H1 (cell line): ENCODE results near the gene KIAA0930. TPM values are rescaled to one million over a fixed set of nuclear protein-coding genes. Genes with fewer than 3 reads are reported as not detected.

Experiments
- CTCF ChIA-PET: fragments of 300-600 bp; sonication (Branson Sonifier 250); formaldehyde crosslinking; loops from one replicate; lab custom pipeline; 2021; ENCODE audit not compliant: partially characterized antibody; lab: Charles Lee
- POLR2A ChIA-PET: fragments of 300-600 bp; sonication (Branson Sonifier 250); formaldehyde crosslinking; loops from one replicate; lab custom pipeline; 2021; ENCODE audit warnings: inconsistent platforms; ENCODE audit not compliant: partially characterized antibody; lab: Charles Lee
- DNase-seq, 2 experiments: peaks; one replicate each; pipeline versions ENCODE4 v3.0.0 to v3.0.0-alpha.2; 2010 to 2022; ENCODE audit warnings: low spot score in 2 of 2, low read depth in 1 of 2, mixed read lengths in 1 of 2
- FAIRE-seq: peaks from 2 replicates; lab custom pipeline; 2011; peaks lifted over from hg19 to GRCh38; lab: Jason Lieb, UNC
- H2AFZ ChIP-seq: 2 replicates; pipeline ENCODE4 v1.8.1; 2012; ENCODE audit warnings: low read length, inconsistent platforms
- H2AK5ac ChIP-seq: 2 replicates; pipeline ENCODE4 v1.6.1; 2013; ENCODE audit warnings: low read depth, low read length
- H2BK120ac ChIP-seq: replicated peaks from 2 replicates; pipeline ENCODE3; 2013; ENCODE audit warnings: low read depth, low read length, inconsistent platforms
- H2BK12ac ChIP-seq: 2 replicates; pipeline ENCODE4 v1.6.1; 2013; ENCODE audit warnings: low read depth, low read length
- H2BK15ac ChIP-seq: 2 replicates; pipeline ENCODE4 v1.6.1; 2013; ENCODE audit warnings: low read length
- H2BK20ac ChIP-seq: 2 replicates; pipeline ENCODE4 v1.6.1; 2013; ENCODE audit warnings: low read length
- H2BK5ac ChIP-seq: 2 replicates; pipeline ENCODE4 v1.6.1; 2013; ENCODE audit warnings: low read depth, low read length
- H3K14ac ChIP-seq: 2 replicates; pipeline ENCODE4 v1.6.1; 2013; ENCODE audit warnings: inconsistent platforms; ENCODE audit not compliant: insufficient read length
- H3K18ac ChIP-seq: 2 replicates; pipeline ENCODE4 v1.6.1; 2013; ENCODE audit warnings: low read length; ENCODE audit errors: extremely low read depth
- H3K23ac ChIP-seq: 2 replicates; pipeline ENCODE4 v1.6.1; 2013; ENCODE audit warnings: inconsistent platforms; ENCODE audit not compliant: insufficient read length
- H3K23me2 ChIP-seq: 2 replicates; pipeline ENCODE4 v1.6.1; 2013; ENCODE audit warnings: low read depth, low read length
- H3K27ac ChIP-seq: 2 replicates; pipeline ENCODE4 v1.6.1; 2011; ENCODE audit warnings: low read depth, low read length, inconsistent platforms
- H3K27me3 ChIP-seq, 4 experiments: replicated peaks in 1 of 4; 1 replicate in 1 of 4; 2 replicates in 3 of 4; pipeline versions ENCODE4 v1.6.1 to v1.8.1; 2011 to 2013; ENCODE audit warnings: low read length in 3 of 4, mild to moderate bottlenecking in 3 of 4, inconsistent platforms in 2 of 4, mixed read lengths in 2 of 4, moderate library complexity in 1 of 4; ENCODE audit not compliant: control insufficient read depth in 3 of 4, insufficient read depth in 3 of 4; ENCODE audit errors: extremely low read depth in 1 of 4
- H3K36me3 ChIP-seq, 4 experiments: 2 replicates each; pipeline versions ENCODE4 v1.6.1 to v1.8.1; 2011 to 2013; ENCODE audit warnings: mild to moderate bottlenecking in 4 of 4, low read length in 3 of 4, moderate library complexity in 2 of 4, control low read depth in 1 of 4, inconsistent platforms in 1 of 4; ENCODE audit not compliant: insufficient read depth in 4 of 4, control insufficient read depth in 2 of 4
- H3K4ac ChIP-seq: replicated peaks from 2 replicates; pipeline ENCODE3; 2013; ENCODE audit warnings: low read length, low read depth, mixed read lengths, inconsistent platforms; ENCODE audit not compliant: insufficient read length
- H3K4me1 ChIP-seq, 4 experiments: replicated peaks in 1 of 4; 1 replicate in 1 of 4; 2 replicates in 3 of 4; pipeline versions ENCODE4 v1.6.1 to v1.8.1; 2011 to 2013; ENCODE audit warnings: low read length in 3 of 4, inconsistent platforms in 2 of 4, mixed read lengths in 1 of 4; ENCODE audit not compliant: insufficient read depth in 4 of 4, control insufficient read depth in 3 of 4
- H3K4me2 ChIP-seq, 2 experiments: 2 replicates each; pipeline versions ENCODE4 v1.6.1 to v1.8.1; 2011 to 2013; ENCODE audit warnings: low read depth in 2 of 2, low read length in 2 of 2, control low read depth in 1 of 2, inconsistent platforms in 1 of 2, mild to moderate bottlenecking in 1 of 2; ENCODE audit not compliant: insufficient read depth in 1 of 2
- H3K4me3 ChIP-seq, 4 experiments: fragments of 200-600, 300-600 bp in 1 of 4; sonication (generic), shearing (Covaris generic), sonication (Bioruptor Twin) in 1 of 4; 2 replicates each; pipeline versions ENCODE4 v1.5.1 to v1.8.1; 2011 to 2016; ENCODE audit warnings: low read length in 4 of 4, low read depth in 3 of 4, control low read depth in 2 of 4, inconsistent platforms in 2 of 4, mild to moderate bottlenecking in 2 of 4, mixed read lengths in 1 of 4, moderate library complexity in 1 of 4; ENCODE audit not compliant: insufficient read depth in 2 of 4; ENCODE audit errors: extremely low read depth in 1 of 4
- H3K56ac ChIP-seq: replicated peaks from 2 replicates; pipeline ENCODE3; 2013; ENCODE audit warnings: low read depth, mild to moderate bottlenecking, mixed read lengths, low read length, inconsistent platforms; ENCODE audit not compliant: insufficient read length
- H3K79me1 ChIP-seq: 2 replicates; pipeline ENCODE4 v1.6.1; 2013; ENCODE audit warnings: low read depth, low read length, control low read depth
- H3K79me2 ChIP-seq, 2 experiments: 2 replicates each; pipeline versions ENCODE4 v1.6.1 to v1.8.1; 2012 to 2013; ENCODE audit warnings: low read length in 2 of 2, mild to moderate bottlenecking in 2 of 2, inconsistent platforms in 1 of 2; ENCODE audit not compliant: insufficient read depth in 2 of 2, control insufficient read depth in 1 of 2
- H3K9ac ChIP-seq, 4 experiments: replicated peaks in 1 of 4; 1 replicate in 1 of 4; 2 replicates in 3 of 4; pipeline versions ENCODE4 v1.6.1 to v1.8.1; 2011 to 2013; ENCODE audit warnings: low read depth in 3 of 4, low read length in 3 of 4, control low read depth in 2 of 4, mild to moderate bottlenecking in 2 of 4, moderate library complexity in 2 of 4, inconsistent platforms in 1 of 4; ENCODE audit errors: extremely low read depth in 1 of 4
- H3K9me3 ChIP-seq, 2 experiments: 2 replicates each; pipeline versions ENCODE4 v1.6.1 to v1.8.1; 2012 to 2013; ENCODE audit warnings: mild to moderate bottlenecking in 2 of 2, moderate library complexity in 2 of 2, control low read depth in 1 of 2, inconsistent platforms in 1 of 2, low read depth in 1 of 2, low read length in 1 of 2, mixed read lengths in 1 of 2; ENCODE audit not compliant: insufficient read depth in 2 of 2
- H4K20me1 ChIP-seq, 2 experiments: replicated peaks in 1 of 2; 2 replicates each; pipeline versions ENCODE3 to v1.8.1; 2011 to 2013; ENCODE audit warnings: inconsistent platforms in 2 of 2, low read length in 2 of 2, mild to moderate bottlenecking in 1 of 2; ENCODE audit not compliant: insufficient read depth in 2 of 2, control insufficient read depth in 1 of 2
- H4K5ac ChIP-seq: 2 replicates; pipeline ENCODE4 v1.6.1; 2013; ENCODE audit warnings: low read length, low read depth, mixed read lengths, inconsistent platforms; ENCODE audit not compliant: insufficient read length
- H4K8ac ChIP-seq: 2 replicates; pipeline ENCODE4 v1.8.0; 2013; ENCODE audit warnings: mild to moderate bottlenecking, moderate library complexity, low read length, inconsistent platforms; ENCODE audit not compliant: insufficient read depth; ENCODE audit errors: extremely low read depth
- H4K91ac ChIP-seq: replicated peaks from 2 replicates; pipeline ENCODE3; 2013; ENCODE audit warnings: low read length, mixed read lengths, inconsistent platforms; ENCODE audit not compliant: insufficient read length
- BACH1 ChIP-seq: IDR thresholded peaks from 2 replicates; pipeline ENCODE4 v1.6.1; 2012; ENCODE audit warnings: low read length, improper control_type of control experiment
- EZH2 ChIP-seq: fragments of 200-600 bp; sonication (generic); IDR thresholded peaks from 2 replicates; pipeline ENCODE4 v1.7.1; 2012; ENCODE audit warnings: low read depth, mild to moderate bottlenecking, moderate library complexity, low read length, inconsistent platforms; ENCODE audit not compliant: severe bottlenecking
- MAFK ChIP-seq: IDR thresholded peaks from 2 replicates; pipeline ENCODE4 v1.6.1; 2012; ENCODE audit warnings: low read depth, mild to moderate bottlenecking, improper control_type of control experiment, low read length
- WGBS, 2 experiments: shearing (Covaris generic) in 1 of 2; methylation state at CpG; one replicate each; pipeline versions ENCODE4 v1.1.6 to v1.1.7; 2013 to 2015; ENCODE audit warnings: low lambda C conversion rate in 2 of 2, mixed read lengths in 2 of 2, inconsistent platforms in 1 of 2, low coverage in 1 of 2, missing lambda C conversion rate in 1 of 2; ENCODE audit not compliant: insufficient replicate concordance in 2 of 2, insufficient coverage in 1 of 2, insufficient read length in 1 of 2; ENCODE audit errors: extremely low coverage in 1 of 2, missing lambda C conversion rate in 1 of 2; 5-methylcytosine and 5-hydroxymethylcytosine counted together
- polyA plus RNA-seq, 7 experiments: library from polyadenylated mRNA; depleted of rRNA in 3 of 7; stranded (reverse) in 5 of 7; unstranded in 2 of 7; fragments of >200 nt in 5 of 7; fragments of 200-250 nt in 2 of 7; gene quantifications; 1 replicate in 5 of 7; 2 replicates in 1 of 7; 4 replicates in 1 of 7; pipeline versions ENCODE4 v1.2.1 to v1.2.3, GENCODE V29; 2011 to 2013; ENCODE audit warnings: missing spikeins in 2 of 7, mixed read lengths in 2 of 7
- total RNA-seq: library from RNA; stranded (reverse); fragmentation: NEBNext Ultra II Directional; extraction: Animal tissue kit (Norgen Biotek cat#: 25700); gene quantifications from 2 replicates; pipeline ENCODE4 v1.2.1, GENCODE V29; 2021

Gene KIAA0930
- total and polyA plus RNA-seq, 2 of the 8 experiments (the other 6 are each of a cell fraction or from before 2014, with no cell fraction given): 61.9 to 66.1 TPM

DNA sequence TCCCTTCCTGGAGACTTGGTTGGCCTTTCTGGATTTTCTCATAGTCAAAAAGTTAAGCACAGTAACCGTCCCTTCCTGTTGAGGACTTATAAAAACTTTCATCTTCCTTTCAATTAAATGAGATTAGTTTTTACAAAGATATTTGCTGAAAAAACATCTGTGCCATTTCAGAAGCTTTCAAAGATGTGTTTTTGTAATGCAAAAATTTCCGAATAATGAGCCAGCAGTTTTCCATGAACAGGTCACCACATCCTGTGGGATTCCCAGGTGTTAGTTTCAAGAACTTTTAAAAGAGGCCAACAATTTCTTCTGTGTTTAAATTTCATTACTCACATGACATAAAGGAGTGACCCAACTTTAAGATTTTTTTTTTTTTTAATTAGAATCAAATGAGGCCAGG, 58.9 kb downstream of the KIAA0930 start:
- H3K4me2 ChIP-seq: no peak overlapping the region
- no peak overlapping the region for H4K8ac ChIP-seq
- no peaks in the 10 kb centered on the region for H3K23me2 ChIP-seq
- 81% methylated on average over 2 of the region's 2 CpGs; no CpG with 5 or more reads in 1 of the 2 experiments for WGBS, 2 experiments
- peaks cover 16 to 66% (median 37%) of the 10 kb centered on the region in 4 experiments for H3K36me3 ChIP-seq
- no peak overlapping the region for H3K4ac ChIP-seq
- H3K18ac ChIP-seq: no peak overlapping the region
- peak overlapping the region; percentile 56; the same call in 1 of the 2 replicates for H2BK12ac ChIP-seq
- H3K79me2 ChIP-seq: peaks cover 0 to 37% of the 10 kb centered on the region in 2 experiments; a peak in 2 of 4 replicates
- H2BK15ac ChIP-seq: no peak overlapping the region
- no peak overlapping the region for H3K9ac ChIP-seq
- no peak overlapping the region for H2BK5ac ChIP-seq
- 0 out of 2 replicates have a peak overlapping the region, but pooled peaks have one; percentile 11 for H3K27ac ChIP-seq
- H2BK120ac ChIP-seq: no peak overlapping the region
- H3K14ac ChIP-seq: no peak overlapping the region
- H4K20me1 ChIP-seq: peaks cover 6 to 12% of the 10 kb centered on the region in 2 experiments
- FAIRE-seq: no peak
- peaks cover 11% of the 10 kb centered on the region for H3K79me1 ChIP-seq
- ChIA-PET CTCF (interaction anchor here (0.7 to 1.3 kb wide), 2 partner anchors 27 to 131 kb away, joined by 4 to 5 read pairs; no protein-coding TSS in a partner anchor), POLR2A (interaction anchor here (1.0 to 2.1 kb wide), 3 partner anchors 10 to 18 kb away, joined by 3 to 8 read pairs (median 7); partner anchors contain the start of gene NUP50)
- H3K56ac ChIP-seq: no peak overlapping the region
- no peak overlapping the region for H3K4me3 ChIP-seq
- H3K23ac ChIP-seq: no peak overlapping the region
- no peaks in the 10 kb centered on the region for H3K9me3 ChIP-seq
- H4K5ac ChIP-seq: no peak overlapping the region
- no peak for DNase-seq
- H3K27me3 ChIP-seq: no peaks in the 10 kb centered on the region
- TF ChIP-seq MAFK (0 out of 2 replicates have a peak, but pooled peaks have one; percentile 48), EZH2 (no peak), BACH1 (peak; percentile 76)
- no peak overlapping the region for H4K91ac ChIP-seq
- peaks cover 0 to 3% (median 1%) of the 10 kb centered on the region in 4 experiments; a peak in 3 of 7 replicates for H3K4me1 ChIP-seq
- no peak overlapping the region for H2BK20ac ChIP-seq
- no peak overlapping the region for H2AFZ ChIP-seq
- H2AK5ac ChIP-seq: no peak overlapping the region
